Suprapubic skin (tissue), 4 donors: Measurements from ENCODE around the gene FAM187B.

Source experiments
- CTCF ChIP-seq, 2 donors: fragments of 200-600 bp in 1 of 2; fragments of 450-650 bp in 1 of 2; sonication (generic) in 1 of 2; IDR thresholded peaks; one replicate each; pipeline ENCODE4 v1.5.1; 2016 to 2019; ENCODE audit warnings: antibody characterized with exemption in 2 of 2, mild to moderate bottlenecking in 1 of 2, moderate library complexity in 1 of 2
- POLR2A ChIP-seq, 2 donors: fragments of 450-650 bp; IDR thresholded peaks; one replicate each; pipeline ENCODE4 v1.6.1; 2017; ENCODE audit warnings: antibody characterized with exemption in 2 of 2, mild to moderate bottlenecking in 2 of 2, moderate library complexity in 2 of 2
- POLR2AphosphoS5 ChIP-seq, 3 donors: sonication (generic); formaldehyde crosslinking; IDR thresholded peaks; one replicate each; pipeline ENCODE4 v1.6.1; 2017; ENCODE audit warnings: antibody characterized with exemption in 3 of 3

GRCh38 chr19:35214766-35215422 is 13.6 kb downstream of the FAM187B start:
- TF ChIP-seq POLR2A (IDR thresholded peaks at IDR 0.05) (no peak), CTCF (IDR thresholded peaks at IDR 0.05) (no peak), POLR2AphosphoS5 (IDR thresholded peaks at IDR 0.05) (no peak)
